Body of pancreas (tissue), 4 donors: Measurements from ENCODE around the gene PNPLA7.

Experiments
- CTCF ChIP-seq, 7 experiments: fragments of 450-650 bp in 4 of 7; fragments of 200-600 bp in 3 of 7; sonication (generic) in 3 of 7; IDR thresholded peaks; one replicate each; pipeline ENCODE4 v1.5.1; 2016 to 2019; ENCODE audit warnings: antibody characterized with exemption in 7 of 7
- POLR2A ChIP-seq, 3 donors: fragments of 450-650 bp; IDR thresholded peaks; one replicate each; pipeline ENCODE4 v1.6.1; 2016; ENCODE audit warnings: antibody characterized with exemption in 3 of 3, mild to moderate bottlenecking in 2 of 3

DNA sequence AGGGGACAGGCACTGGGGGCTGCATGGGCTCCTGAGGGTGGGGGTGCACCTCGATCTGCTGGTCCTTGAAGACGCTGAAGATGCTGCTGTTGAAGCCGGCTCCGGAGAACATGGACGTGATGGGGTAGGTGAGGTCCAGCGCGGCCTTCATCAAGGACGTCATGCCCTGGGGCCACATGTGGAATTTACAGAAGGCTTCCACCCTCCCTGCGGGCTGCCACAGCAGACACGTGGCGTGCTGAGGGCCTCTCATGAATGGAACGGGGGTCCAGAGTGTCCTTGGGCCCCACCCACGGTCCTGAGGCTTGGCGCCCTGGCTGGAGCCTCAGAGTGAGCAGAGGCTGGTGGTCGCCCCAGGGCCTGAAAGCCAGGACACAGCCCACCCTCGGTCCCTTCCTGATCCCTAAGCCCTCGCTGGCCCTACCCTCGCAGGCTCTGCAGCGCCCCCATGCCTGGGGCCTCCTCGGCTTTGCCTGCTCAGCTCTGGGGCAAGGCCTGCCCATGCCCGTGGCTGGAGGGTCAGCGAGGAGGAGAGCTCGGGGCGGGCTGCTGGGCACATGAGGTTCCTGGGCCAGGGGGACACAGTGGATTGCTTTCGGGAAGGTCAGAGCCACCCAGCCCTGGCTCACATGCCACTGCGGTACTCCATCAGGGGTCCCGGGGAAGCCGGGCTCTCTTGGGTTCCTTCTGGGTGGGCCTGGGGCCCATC lies 85.8 kb downstream of the PNPLA7 start:
- TF ChIP-seq CTCF (IDR thresholded peaks at IDR 0.05) (no peak), POLR2A (IDR thresholded peaks at IDR 0.05) (no peak)
